GM21825 (cell line): ENCODE results near the gene STPG4.

ENCODE experiments used
- ATAC-seq: cut with Tn5 transposase; IDR thresholded peaks from one replicate; pipeline ENCODE4 v1.9.1; 2021; ENCODE audit warnings: mild to moderate bottlenecking, moderate library complexity; ENCODE audit not compliant: unreplicated experiment

STPG4 gene

DNA sequence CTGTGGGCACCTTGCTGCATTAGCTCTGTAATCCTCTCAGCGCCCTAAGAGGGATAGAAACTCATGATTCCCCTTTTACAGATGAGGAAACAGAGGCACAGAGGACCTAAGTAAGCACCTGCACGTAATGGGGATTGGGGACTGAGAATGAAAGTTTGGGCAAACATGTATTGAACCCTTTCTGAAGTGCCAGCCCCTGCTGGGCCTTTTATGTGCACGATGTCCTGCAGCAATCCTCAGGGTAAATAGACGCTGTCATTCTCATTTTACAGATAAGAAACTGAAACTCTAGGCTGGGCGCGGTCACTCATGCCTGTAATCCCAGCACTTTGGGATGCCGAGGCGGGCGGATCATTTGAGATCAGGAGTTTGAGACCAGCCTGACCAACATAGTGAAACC is 117.4 kb downstream of the STPG4 start:
- ATAC-seq = no peak
